ENCODE measurements around the gene ALOX5AP.

ALOX5AP gene

DNA sequence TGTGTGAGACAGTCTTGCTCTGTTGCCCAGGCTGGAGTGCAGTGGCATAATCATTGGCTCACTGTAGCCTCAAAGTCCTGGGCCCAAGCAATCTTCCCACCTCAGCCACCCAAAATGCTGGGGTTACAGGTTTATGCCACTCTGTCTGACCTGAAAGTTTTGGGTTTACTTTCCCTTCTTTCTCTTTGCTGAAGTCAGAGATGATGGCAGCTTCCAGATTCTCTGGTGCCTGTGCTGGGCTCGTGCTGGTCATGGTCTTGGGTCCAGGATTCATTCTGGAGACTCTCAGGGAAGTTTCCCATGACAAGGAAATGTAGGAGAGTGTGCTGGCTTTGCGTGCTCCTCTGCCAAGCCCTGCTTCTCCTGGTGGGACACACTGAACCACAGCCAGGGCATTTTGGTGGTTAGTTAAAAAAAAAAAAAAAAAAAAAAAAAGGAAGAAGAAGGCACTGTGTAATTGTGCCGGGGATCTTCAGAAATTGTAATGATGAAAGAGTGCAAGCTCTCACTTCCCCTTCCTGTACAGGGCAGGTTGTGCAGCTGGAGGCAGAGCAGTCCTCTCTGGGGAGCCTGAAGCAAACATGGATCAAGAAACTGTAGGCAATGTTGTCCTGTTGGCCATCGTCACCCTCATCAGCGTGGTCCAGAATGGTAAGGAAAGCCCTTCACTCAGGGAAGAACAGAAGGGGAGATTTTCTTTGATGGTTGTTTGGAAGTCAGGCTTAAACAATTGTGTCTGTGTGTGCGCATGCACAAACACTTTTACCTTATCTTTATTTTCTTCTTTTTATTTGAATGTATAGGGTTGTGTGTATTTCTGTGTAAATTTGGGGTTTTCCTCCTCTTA is at the start of gene ALOX5AP:
ALOX5AP (plus strand) TSS at position 519 of the 847 bp plus-strand sequence; CDS start at position 582, 63 bp downstream.
- DNase-seq (ENCODE audit: low spot score), result peak; percentile 48

DNA sequence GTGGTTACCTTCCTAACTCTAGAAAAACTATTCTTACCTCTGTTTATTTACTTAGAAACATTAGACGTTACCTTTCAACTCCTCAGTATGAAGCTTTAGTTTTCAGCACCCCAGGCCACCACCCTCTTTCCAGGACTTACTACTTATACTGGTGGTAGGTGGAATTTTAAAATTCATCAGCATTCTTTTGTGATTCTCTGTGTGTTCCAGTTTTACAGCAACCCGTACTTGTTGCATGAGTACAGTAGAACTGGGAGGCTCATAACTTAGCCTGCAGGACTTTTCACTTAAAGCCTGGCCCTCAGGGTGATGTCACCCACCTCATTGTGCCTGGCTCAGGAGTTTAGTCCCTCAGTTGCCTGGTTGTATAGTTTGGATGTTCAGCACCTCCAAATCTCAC is 49.4 kb upstream of the ALOX5AP start:
- no peak for DNase-seq (ENCODE audit: low spot score)

DNA sequence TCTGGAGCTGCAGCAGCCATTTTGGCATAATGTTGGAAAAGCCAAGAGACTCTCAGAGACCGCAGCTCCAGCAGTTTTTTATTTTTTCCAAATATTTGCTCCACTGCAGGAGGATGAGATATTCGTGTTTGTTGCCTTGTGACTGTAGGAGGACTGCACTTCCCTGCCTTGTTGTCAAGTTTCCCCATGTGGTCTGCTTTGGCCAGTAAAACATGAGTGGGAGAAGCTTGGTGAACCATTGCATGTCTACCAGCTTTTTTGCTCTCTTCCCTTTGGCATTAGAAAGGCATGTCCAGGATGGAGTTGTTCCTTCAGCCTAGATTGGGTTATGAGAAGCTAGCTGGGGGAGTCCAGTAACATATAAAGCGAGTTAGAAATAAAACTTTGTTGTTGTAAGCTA is 47.7 kb upstream of the ALOX5AP start:
- no peak for DNase-seq (ENCODE audit: low spot score)

DNA sequence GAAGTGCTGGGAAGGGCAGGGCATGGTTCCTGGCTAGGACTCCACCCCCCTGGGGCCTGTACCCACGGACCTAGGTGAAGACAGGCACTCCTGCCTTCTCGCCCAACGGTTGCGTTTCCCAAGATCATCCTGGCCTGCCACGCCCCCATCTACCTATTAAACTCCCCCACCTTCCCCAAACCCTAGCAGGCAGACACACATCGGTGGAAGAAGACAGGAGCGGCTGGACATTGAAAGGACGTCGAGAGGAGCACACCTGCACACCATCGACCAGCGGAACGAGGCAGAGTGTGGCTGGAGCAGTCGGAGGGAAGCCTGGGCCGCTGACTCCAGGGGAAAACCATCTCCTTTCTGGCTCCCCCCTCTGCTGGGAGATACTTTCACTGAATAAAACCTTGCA is 45.6 kb upstream of the ALOX5AP start:
- DNase-seq (ENCODE audit: low spot score), result no peak

DNA sequence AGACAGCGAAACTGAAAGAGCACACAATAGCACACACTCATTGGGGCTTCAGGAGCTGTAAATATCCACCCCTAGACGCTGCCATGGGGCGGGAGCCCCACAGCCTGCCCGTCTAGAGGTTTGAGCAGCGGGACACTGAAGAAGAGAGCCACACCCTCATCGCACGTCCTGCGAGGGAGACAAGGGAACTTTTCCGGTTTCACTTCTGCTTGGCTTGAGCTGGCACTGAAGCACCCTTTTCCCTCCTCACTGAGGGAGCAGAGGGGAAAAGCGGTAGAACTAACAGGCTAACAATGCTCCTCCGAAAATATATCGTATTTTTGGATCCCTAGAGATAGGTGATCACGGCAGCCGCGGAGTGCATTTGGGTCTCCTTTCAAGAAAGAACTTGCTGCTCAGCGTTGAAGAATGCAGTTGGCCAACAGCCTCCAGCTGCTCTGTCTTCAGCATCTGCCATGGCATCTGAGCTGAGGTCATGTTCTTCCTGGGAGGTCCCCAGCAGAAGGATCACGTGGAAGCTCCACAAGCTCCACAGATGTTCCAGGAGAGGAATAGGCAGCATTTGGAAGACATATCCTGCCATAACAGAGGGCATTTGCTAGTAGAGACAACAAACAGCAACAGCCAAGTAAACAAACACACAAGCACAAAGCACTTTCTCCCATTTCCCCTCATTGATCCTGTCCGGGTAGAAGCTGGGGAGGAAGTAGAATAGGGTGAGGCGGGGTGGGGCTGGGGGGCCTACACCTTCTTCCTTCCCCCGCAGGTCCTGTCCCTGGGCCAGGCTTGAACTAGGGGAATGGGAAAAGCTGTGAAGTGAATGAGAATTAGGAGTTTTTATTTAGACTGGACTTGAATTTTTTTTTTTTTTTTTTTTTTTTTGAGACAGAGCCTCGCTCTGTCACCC is 44.8 kb upstream of the ALOX5AP start:
- peak; percentile 35 for DNase-seq (ENCODE audit: low spot score)

DNA sequence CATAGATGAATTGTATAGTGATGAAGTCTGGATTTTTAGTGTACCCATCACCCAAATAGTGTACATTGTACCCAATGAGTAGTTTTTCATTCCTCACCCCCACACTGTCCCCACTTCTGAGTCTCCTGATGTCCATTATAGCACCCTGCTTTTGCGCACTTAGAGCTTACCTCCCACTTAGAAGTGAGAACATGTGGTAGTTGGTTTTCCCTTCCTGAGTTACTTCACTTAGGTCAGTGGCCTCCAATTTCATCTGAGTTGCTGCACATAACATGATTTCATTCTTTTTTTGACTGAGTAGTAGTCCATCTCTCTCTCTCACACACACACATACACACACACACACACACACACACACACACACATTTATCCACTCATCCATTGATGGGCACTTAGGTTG is 43.2 kb upstream of the ALOX5AP start:
- no peak for DNase-seq (ENCODE audit: low spot score)

DNA sequence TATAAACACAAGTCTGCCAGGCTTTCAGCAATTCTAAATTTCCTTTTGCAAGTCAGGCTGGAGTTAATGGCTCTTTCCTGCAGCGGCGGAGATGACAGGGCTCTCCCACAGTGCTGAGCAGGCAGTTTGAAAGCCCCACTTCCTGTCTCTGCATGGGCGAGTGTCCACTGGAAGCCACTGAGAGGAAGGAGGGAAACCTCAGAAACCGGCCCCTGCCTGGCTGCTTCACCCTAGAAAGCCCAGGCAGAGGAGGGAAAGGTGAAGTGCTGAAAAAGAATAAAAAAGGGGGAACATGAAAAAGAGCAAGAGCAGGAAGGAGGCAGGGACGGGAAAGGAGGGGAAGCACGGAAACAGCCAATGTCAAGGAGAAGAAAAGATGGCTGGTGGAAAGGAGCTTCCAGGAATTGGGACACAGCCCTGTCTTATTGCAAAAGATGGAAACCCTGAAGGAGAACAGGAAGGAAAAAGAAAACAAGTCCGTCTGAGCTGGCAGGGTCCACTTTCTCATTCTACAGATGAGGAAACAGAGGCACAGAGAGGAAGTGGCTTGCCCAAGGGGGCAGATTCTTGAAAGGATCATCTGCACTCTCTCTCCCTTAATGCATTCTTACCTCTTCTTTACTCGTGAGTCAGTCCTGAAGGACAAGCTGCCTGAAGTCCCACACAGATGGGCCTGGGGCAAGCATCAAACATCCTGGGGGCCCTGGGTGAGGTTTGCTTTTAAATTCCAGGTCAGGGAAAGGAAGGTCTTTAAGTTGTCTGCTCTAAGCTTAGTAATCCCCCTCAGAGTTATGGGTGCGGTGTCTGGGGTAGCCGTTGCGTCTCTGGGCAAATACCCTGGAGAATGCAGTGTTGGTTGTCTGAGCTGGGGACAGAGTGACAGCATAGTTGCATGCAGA is 38.8 kb upstream of the ALOX5AP start:
- no peak for DNase-seq (ENCODE audit: low spot score)

DNA sequence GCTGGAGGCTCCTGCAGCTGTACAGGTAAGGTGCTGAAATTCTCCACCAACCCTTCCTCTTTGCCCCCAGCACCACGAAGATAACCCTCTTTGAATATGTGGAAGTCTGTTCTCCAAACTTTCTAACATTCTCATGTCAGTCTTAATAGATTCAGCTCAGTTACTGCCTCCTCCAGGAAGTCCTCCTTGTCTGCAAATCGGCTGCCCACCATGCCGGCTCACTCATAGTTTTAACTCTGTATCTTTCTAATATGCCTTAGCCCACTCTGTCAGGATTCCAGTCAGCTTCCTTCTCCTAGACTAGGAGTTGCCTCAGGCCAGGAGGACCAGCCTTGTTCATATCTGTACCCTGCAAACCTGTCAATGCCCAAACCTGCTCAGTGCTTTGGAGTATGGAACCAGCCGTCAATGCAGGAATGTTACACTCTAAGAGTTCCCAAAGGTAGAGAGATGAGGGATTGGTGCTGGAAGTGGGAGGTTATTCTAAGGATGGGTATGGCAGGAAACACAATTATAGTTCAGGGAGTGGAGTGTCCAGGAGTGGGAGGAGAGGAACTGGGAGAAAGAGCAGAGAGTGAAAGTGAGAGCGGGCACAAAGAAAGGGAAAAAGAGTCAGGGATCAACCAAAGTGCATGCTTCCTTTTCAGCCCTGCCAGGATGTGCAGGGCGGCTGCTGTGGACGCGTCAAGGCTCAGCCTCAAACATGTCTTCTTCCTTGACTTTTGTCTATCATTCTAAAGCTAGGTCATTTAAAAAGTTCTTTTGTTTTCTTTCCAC is 38.0 kb upstream of the ALOX5AP start:
- DNase-seq (ENCODE audit: low spot score), result no peak

DNA sequence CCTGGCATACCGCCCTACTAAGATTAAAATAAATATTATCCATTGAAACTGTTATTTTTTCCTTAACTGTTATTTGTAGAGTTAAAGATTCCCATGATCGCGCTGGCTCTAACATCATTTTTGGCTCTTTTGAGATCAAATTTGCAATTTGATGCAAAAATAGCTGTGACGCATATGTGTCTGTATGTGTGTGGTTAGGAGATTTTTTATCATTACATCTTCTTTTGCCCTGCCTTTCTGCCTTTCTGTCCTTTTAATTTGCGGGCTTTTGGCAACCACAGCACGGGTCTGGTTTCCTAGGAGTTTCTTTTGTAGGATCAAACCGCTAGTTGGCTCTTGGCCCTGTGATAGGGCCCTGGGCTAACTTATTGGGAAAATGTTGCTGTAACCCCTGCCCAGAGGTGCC is 37.3 kb upstream of the ALOX5AP start:
- DNase-seq (ENCODE audit: low spot score), result no peak

DNA sequence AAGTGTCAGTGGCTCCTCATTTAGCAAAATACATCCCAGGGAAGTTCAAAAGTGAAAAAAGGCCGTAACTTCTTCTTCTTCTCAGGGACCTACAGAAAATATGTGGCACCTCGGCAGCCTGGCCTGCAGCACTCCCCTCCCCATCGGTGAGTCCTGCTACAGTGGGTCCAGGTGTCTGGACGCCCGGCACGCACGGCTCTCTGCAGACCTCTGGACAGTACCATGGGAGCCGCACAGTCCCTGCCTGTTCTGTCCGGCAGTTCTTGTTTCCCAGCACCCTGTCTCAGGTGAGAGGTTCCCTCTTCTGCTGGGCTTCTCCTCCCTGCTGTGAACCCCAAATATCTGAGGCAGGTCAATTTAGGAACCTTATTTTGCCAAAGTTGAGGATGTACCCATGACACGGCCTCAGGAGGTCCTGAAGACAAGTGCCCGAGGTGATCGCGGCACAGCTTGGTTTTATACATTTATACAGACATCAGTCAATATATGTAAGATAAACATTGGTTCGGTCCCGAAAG is 36.8 kb upstream of the ALOX5AP start:
- DNase-seq (ENCODE audit: low spot score), result no peak

DNA sequence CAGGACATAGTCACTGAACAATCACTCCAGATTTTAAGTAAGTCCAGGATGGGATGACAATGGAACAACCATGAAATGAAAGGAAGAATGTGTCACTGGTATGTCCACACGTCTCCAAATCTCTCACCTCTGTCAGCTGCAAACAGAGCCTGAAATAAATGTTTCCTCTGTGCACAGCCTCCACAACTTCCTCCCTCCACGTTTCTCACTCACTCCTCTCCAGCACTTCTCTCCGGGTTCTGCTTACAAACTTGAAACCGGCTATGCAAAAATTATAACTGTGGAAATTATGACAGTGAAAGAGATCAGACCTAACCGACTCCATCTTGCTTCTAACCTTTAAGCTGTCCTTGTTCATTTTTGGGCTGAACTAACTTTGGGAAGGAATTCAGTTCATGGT is 35.0 kb upstream of the ALOX5AP start:
- no peak for DNase-seq (ENCODE audit: low spot score)

DNA sequence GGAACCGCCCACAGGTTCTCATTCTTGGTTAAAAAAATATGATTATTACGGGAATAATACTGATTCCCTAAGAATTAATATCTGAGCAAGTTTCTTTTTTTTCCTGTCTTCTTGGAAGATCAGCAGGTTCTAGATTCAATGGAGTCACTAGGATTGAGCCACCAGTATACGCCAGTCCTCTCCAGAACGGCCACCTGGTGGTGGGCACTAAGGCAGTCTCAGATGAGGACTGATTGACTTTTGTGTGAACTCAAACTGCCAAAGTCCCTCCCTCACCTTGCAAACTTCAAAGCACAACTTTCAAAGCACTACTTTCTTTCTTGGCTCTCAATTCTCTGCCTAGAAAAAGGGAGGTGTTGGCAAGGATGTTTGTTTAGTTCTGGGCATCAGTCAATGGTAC is 33.3 kb upstream of the ALOX5AP start:
- no peak for DNase-seq (ENCODE audit: low spot score)

DNA sequence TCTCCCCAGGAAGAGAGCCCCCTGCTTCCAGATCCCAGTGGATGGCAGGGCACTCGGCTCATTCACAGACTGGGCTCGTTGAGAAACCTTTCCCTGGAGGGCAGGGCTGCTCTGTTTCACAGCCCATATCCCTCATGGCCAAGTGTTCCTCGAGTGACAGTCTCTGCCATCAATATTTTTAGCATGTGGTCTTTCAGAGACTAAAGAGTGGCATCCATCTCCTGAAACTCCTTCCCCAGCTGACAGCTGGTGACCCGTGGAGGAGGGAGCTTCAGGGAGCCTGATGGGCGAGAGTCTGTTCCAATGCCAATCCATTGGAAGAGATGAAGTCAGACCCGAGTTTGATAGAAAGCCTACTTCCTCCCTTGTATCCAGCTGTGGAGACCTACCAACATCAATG is 30.7 kb upstream of the ALOX5AP start:
- DNase-seq (ENCODE audit: low spot score), result no peak

DNA sequence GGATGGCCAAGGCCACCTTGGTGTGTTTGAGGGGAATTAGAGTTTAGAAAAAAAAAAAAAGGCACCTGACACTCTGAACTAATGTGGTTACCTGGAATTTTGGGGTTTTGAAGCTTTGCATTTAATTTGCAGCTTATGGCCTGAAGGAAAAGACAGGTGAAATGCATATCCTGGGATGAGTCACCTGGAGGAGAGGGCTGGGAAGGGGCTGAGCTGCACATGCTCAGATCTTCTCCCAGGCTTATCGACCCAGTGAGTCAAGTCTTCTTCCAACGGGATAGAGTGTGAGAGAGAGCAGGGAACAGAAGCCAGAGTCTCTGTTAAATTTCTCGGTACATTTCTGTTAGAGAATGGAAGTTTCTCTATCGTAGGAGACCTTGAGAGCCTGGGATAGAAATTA is 29.7 kb upstream of the ALOX5AP start:
- no peak for DNase-seq (ENCODE audit: low spot score)

DNA sequence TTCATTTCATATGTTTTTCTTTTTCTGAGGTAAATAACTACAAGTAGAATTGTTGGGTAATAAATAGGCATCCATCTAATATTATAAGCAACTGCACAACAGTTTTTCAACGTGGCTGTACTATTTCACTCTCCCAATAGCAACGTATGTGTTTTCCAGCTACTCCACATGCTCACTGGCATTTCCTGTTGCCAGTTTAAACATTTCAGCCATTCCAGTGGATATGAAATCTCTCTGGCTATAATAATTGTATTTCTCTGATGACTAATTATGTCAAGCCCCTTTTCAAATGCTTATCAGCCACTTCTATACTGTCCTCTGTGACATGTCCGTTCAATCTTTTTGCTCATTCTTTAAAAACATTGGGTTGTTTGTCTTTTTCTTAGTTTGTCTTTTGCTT is 26.8 kb upstream of the ALOX5AP start:
- DNase-seq (ENCODE audit: low spot score), result no peak

DNA sequence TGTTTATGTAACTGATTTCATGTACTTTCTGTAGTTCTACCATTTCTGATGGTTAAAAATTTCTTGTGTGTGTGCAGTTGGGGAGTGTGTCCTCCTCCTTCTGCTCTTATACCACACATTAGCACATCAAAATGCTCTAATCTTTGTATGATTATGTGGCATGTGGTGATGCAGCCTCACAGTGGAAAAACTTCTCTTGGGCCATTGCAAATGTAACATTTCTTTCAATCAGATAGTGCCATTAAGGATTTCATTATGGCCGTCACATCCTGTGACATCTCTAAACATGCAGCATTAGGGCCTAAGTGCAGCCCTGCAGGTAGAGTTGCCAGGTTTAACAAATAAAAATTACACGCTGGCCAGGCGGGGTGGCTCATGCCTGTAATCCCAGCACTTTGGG is 24.9 kb upstream of the ALOX5AP start:
- no peak for DNase-seq (ENCODE audit: low spot score)

DNA sequence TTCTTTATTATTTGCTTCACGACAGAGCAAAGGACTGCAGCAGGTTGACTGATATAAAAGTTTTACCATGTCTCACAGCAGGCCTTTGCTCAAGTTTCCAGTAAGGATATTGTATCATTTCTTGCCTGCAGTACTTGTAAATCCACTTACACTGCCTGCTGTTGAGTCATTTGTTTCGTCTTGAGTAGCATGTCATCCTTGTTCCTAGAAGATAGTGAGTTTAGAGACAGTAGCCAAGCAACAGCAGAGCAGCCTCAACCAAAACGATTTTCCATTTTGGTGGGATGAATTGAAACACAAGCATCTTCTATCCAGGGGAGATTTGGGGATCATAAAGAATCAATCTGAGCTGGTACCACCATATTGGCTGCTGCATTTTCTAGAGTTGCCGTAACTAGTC is 24.0 kb upstream of the ALOX5AP start:
- DNase-seq (ENCODE audit: low spot score), result no peak

DNA sequence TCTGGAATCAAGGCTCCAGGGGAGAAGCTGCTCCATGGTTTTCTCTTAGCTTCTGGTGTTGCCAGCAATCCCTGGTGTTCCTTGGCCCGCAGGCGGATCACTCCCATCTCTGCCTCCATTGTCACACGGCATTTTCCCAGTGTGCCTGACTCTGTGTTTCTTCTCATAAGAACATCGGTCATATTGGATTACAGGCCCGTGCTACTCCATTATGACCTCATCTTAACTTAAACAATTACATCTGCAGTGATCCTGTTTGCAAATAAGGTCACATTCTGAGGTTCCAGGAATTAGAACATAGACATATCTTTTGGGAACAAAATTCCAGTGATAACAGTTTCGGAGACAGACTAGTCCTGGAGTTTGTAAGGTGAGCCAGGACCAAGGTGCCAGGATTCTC is 23.5 kb upstream of the ALOX5AP start:
- DNase-seq (ENCODE audit: low spot score), result no peak

DNA sequence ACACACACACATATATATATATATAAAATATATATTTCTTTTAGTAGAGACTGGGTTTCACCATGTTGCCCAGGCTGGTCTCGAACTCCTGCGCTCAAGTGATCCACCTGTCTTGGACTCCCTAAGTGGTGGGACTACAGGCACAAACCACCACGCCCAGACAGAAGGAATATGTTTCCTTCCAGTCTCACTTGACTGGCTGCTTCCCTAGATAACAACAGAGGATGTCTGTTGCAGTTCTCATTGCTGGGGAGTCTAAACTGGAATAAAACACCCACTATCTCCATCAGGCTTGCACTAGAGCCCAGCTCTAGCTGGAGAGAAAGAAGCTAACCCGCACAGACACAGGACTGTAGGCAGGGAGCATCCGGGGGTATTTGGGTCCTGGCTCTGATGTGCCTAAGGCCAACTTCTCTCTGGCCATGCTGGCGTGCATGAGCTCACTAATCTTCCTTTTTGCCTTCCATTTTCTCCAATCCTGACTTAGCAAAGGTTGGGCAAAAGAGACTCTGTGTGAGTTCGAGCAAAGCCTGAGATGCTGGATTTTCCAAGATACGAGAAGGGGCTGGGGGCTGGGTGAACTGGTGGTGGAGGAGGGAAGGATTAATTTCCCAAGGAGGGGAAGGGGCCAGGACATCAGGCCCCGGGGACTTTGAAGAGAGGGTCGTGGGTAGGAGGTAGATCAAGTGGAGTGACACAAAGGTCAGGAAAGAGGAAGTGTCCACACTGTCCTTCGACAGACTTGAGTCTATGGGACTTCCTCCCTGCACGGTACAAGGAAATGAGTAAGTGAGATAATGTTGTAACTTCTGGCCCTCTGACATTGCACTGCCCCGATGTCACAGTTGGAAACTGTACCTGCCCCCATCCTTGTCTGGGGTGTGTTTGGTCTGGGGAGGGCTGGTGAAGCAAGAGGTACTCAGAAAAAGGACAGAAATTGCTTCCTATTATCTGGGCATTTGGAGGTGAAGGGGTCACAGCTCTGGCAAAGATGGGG is 22.5 kb upstream of the ALOX5AP start:
- DNase-seq (ENCODE audit: low spot score), result no peak
